HepG2 (cell line): ENCODE measurements around the gene EIF4G2. TPM values are rescaled to one million over a fixed set of nuclear protein-coding genes. Genes with fewer than 3 reads are reported as not detected.

Experiments used
- ARID4A ChIP-seq: sonication (generic); formaldehyde crosslinking; IDR thresholded peaks from 2 replicates; pipeline ENCODE4 v1.5.0; 2020; ENCODE audit warnings: mild to moderate bottlenecking, missing genetic modification reagents, borderline replicate concordance
- DRAP1 ChIP-seq: IDR thresholded peaks from 2 replicates; pipeline ENCODE4 v1.6.1; 2016; ENCODE audit warnings: missing genetic modification reagents, missing compliant biosample characterization
- ETV6 ChIP-seq: sonication (generic); formaldehyde crosslinking; conservative IDR thresholded peaks from 2 replicates; pipeline ENCODE4 v1.4.0; 2020; ENCODE audit warnings: missing genetic modification reagents
- HNRNPH1 ChIP-seq: fragments of 200-400 bp; formaldehyde crosslinking; optimal IDR thresholded peaks from 2 replicates; pipeline ENCODE3; 2017; ENCODE audit warnings: mild to moderate bottlenecking, low read depth, low read length
- IRF9 ChIP-seq: sonication (generic); formaldehyde crosslinking; IDR thresholded peaks from 2 replicates; pipeline ENCODE4 v1.8.0; 2022; ENCODE audit warnings: missing genetic modification reagents, mild to moderate bottlenecking, borderline replicate concordance
- KMT2B ChIP-seq: IDR thresholded peaks from 2 replicates; pipeline ENCODE4 v1.6.1; 2016; ENCODE audit warnings: missing genetic modification reagents, missing compliant biosample characterization
- MLXIP ChIP-seq: sonication (generic); formaldehyde crosslinking; IDR thresholded peaks from 2 replicates; pipeline ENCODE4 v1.9.0; 2021; ENCODE audit warnings: missing genetic modification reagents, borderline replicate concordance
- SMAD1 ChIP-seq: sonication (generic); formaldehyde crosslinking; IDR thresholded peaks from 2 replicates; pipeline ENCODE4 v1.4.0; 2020; ENCODE audit warnings: missing genetic modification reagents, low read depth, mild to moderate bottlenecking, borderline replicate concordance
- TCF7 ChIP-seq: sonication (generic); IDR thresholded peaks from 2 replicates; pipeline ENCODE4 v1.6.1; 2016; ENCODE audit warnings: antibody characterized with exemption, low read depth
- TFDP2 ChIP-seq: sonication (generic); formaldehyde crosslinking; IDR thresholded peaks from 2 replicates; pipeline ENCODE4 v1.4.0; 2020; ENCODE audit warnings: missing genetic modification reagents
- ZIK1 ChIP-seq: sonication (generic); formaldehyde crosslinking; IDR thresholded peaks from 2 replicates; pipeline ENCODE4 v1.5.0; 2020; ENCODE audit warnings: mild to moderate bottlenecking, low read depth, missing genetic modification reagents, borderline replicate concordance
- ZNF138 ChIP-seq: sonication (generic); formaldehyde crosslinking; IDR thresholded peaks from 2 replicates; pipeline ENCODE4 v1.5.0; 2020; ENCODE audit warnings: mild to moderate bottlenecking, low read depth, missing genetic modification reagents
- ZNF350 ChIP-seq: sonication (generic); formaldehyde crosslinking; IDR thresholded peaks from 2 replicates; pipeline ENCODE4 v1.4.0; 2020; ENCODE audit warnings: mild to moderate bottlenecking, low read depth, missing genetic modification reagents, borderline replicate concordance
- ZNF430 ChIP-seq: sonication (generic); formaldehyde crosslinking; IDR thresholded peaks from 2 replicates; pipeline ENCODE4 v1.9.0; 2021; ENCODE audit warnings: mild to moderate bottlenecking, missing genetic modification reagents
- ZNF768 ChIP-seq: sonication (generic); formaldehyde crosslinking; IDR thresholded peaks from 2 replicates; pipeline ENCODE4 v1.4.0; 2020; ENCODE audit warnings: missing genetic modification reagents
- ZSCAN31 ChIP-seq: sonication (generic); formaldehyde crosslinking; IDR thresholded peaks from 2 replicates; pipeline ENCODE4 v1.5.0; 2020; ENCODE audit warnings: low read depth, mild to moderate bottlenecking, missing genetic modification reagents
- polyA plus RNA-seq, 8 experiments: library from polyadenylated mRNA; depleted of rRNA in 3 of 8; stranded (reverse) in 7 of 8; unstranded in 1 of 8; fragments of >200 nt; fragmentation: Illumina TruSeq in 4 of 8; extraction: Trizol in 4 of 8; gene quantifications; 2 replicates each; pipeline versions ENCODE4 v1.2.1 to v1.2.3, GENCODE V29; 2011 to 2016; ENCODE audit warnings: low read depth in 4 of 8, missing spikeins in 1 of 8, mixed read lengths in 1 of 8; ENCODE audit not compliant: insufficient read depth in 1 of 8
- total RNA-seq, 5 experiments: library from RNA; depleted of rRNA; stranded (reverse); fragments of >200 nt; fragmentation: Illumina TruSeq; extraction: Trizol; gene quantifications; 2 replicates each; pipeline ENCODE4 v1.2.3, GENCODE V29; 2016; ENCODE audit warnings: low read depth in 1 of 5

The EIF4G2 gene
- total and polyA plus RNA-seq, 2 of the 13 experiments (the other 11 are each of a cell fraction or from before 2014, with no cell fraction given), result 362 to 546 TPM

GRCh38 chr11:10857709-10858438 is 49.1 kb upstream of the EIF4G2 start, which contains the start of gene ZBED5 (continued):
- TF ChIP-seq ZNF138 (CRISPR knock-in tag) (peak; percentile 80; the same call in 1 of the 2 replicates), HNRNPH1 (no peak), ETV6 (CRISPR knock-in tag) (peak; percentile 19; the same call in 1 of the 2 replicates), ZNF430 (CRISPR knock-in tag) (0 out of 2 replicates have a peak, but pooled peaks have one; percentile 43), ZSCAN31 (CRISPR knock-in tag) (no peak), SMAD1 (CRISPR knock-in tag) (no peak; the same call in 1 of the 2 replicates), KMT2B (0 out of 2 replicates have a peak, but pooled peaks have one; percentile 29), TFDP2 (CRISPR knock-in tag) (peak; percentile 62; the same call in 1 of the 2 replicates), DRAP1 (CRISPR knock-in tag) (peak; percentile 92), IRF9 (CRISPR knock-in tag) (no peak), ZNF350 (CRISPR knock-in tag) (peak; percentile 68), ZIK1 (CRISPR knock-in tag) (no peak), ZNF768 (peak; percentile 55; the same call in 1 of the 2 replicates), TCF7 (no peak), ARID4A (CRISPR knock-in tag) (peak; percentile 82), MLXIP (CRISPR knock-in tag) (no peak)
